Fibroblast of lung (primary cell): ENCODE measurements around the gene TMEM132C. TPM values are rescaled to one million over a fixed set of nuclear protein-coding genes. Genes with fewer than 3 reads are reported as not detected.

Experiments used
- DNase-seq, 2 donors: peaks; one replicate each; pipeline versions ENCODE4 v3.0.0 to v3.0.0-alpha.2; 2010; ENCODE audit warnings: low read depth in 2 of 2
- H2AFZ ChIP-seq: 2 replicates; pipeline ENCODE4 v1.5.1; 2012; ENCODE audit warnings: low read length, control low read depth, inconsistent platforms
- H3K27ac ChIP-seq: 2 replicates; pipeline ENCODE4 v1.5.1; 2011; ENCODE audit warnings: low read length, control low read depth; ENCODE audit not compliant: insufficient read depth
- H3K27me3 ChIP-seq: 2 replicates; pipeline ENCODE4 v1.5.1; 2011; ENCODE audit warnings: mild to moderate bottlenecking, low read length; ENCODE audit not compliant: control insufficient read depth, insufficient read depth
- H3K36me3 ChIP-seq: 2 replicates; pipeline ENCODE4 v1.5.1; 2011; ENCODE audit warnings: low read length; ENCODE audit not compliant: control insufficient read depth, insufficient read depth
- H3K4me1 ChIP-seq: 2 replicates; pipeline ENCODE4 v1.5.1; 2011; ENCODE audit warnings: low read length; ENCODE audit not compliant: control insufficient read depth, insufficient read depth; ENCODE audit errors: extremely low read depth
- H3K4me2 ChIP-seq: 2 replicates; pipeline ENCODE4 v1.5.1; 2011; ENCODE audit warnings: low read length, control low read depth; ENCODE audit not compliant: insufficient read depth; ENCODE audit errors: extremely low read depth
- H3K4me3 ChIP-seq, 4 experiments: fragments of 200-600 bp in 1 of 4; sonication (generic) in 1 of 4; replicated peaks in 1 of 4; 2 replicates each; pipeline ENCODE4 v1.5.1; 2011 to 2016; ENCODE audit warnings: low read length in 4 of 4, low read depth in 3 of 4, mild to moderate bottlenecking in 3 of 4, control low read depth in 2 of 4, inconsistent platforms in 1 of 4, mixed read lengths in 1 of 4; ENCODE audit not compliant: insufficient read depth in 1 of 4; ENCODE audit errors: control extremely low read depth in 1 of 4
- H3K79me2 ChIP-seq: 2 replicates; pipeline ENCODE4 v1.5.1; 2012; ENCODE audit warnings: mild to moderate bottlenecking, low read length, inconsistent platforms; ENCODE audit not compliant: control insufficient read depth, insufficient read depth
- H3K9ac ChIP-seq: 2 replicates; pipeline ENCODE4 v1.5.1; 2011; ENCODE audit warnings: mild to moderate bottlenecking, low read length, control low read depth; ENCODE audit not compliant: insufficient read depth
- H3K9me3 ChIP-seq: 2 replicates; pipeline ENCODE4 v1.5.1; 2012; ENCODE audit warnings: low read depth, low read length; ENCODE audit not compliant: control insufficient read depth, insufficient read depth
- H4K20me1 ChIP-seq: 2 replicates; pipeline ENCODE4 v1.5.1; 2011; ENCODE audit warnings: low read length; ENCODE audit not compliant: control insufficient read depth, insufficient read depth; ENCODE audit errors: extremely low read depth
- EZH2 ChIP-seq: IDR thresholded peaks from 2 replicates; pipeline ENCODE4 v1.5.1; 2012; ENCODE audit warnings: low read length, control low read depth, mild to moderate bottlenecking; ENCODE audit errors: missing control alignments
- polyA plus RNA-seq, 2 donors: library from polyadenylated mRNA; depleted of rRNA in 1 of 2; stranded (reverse) in 1 of 2; unstranded in 1 of 2; fragments of >200 nt; gene quantifications; 2 replicates each; pipeline ENCODE4 v1.2.1, GENCODE V29; 2011 to 2012; ENCODE audit warnings: missing spikeins in 1 of 2
- total RNA-seq: library from RNA; depleted of rRNA; stranded (reverse); fragments of >200 nt; gene quantifications from 2 replicates; pipeline ENCODE4 v1.2.1, GENCODE V29; 2014
- TF ChIP-seq, protein P1 (sequence below), 2 donors: IDR thresholded peaks in 1 of 2; conservative IDR thresholded peaks in 1 of 2; 1 replicate in 1 of 2; 2 replicates in 1 of 2; pipeline ENCODE4 v1.5.1; 2011 to 2012; ENCODE audit warnings: low read length in 2 of 2, control low read depth in 1 of 2, inconsistent platforms in 1 of 2, low read depth in 1 of 2, mild to moderate bottlenecking in 1 of 2

Gene TMEM132C
- total and polyA plus RNA-seq, 2 donors (not counting 1 experiment from before 2014, with no cell fraction given): not detected

DNA sequence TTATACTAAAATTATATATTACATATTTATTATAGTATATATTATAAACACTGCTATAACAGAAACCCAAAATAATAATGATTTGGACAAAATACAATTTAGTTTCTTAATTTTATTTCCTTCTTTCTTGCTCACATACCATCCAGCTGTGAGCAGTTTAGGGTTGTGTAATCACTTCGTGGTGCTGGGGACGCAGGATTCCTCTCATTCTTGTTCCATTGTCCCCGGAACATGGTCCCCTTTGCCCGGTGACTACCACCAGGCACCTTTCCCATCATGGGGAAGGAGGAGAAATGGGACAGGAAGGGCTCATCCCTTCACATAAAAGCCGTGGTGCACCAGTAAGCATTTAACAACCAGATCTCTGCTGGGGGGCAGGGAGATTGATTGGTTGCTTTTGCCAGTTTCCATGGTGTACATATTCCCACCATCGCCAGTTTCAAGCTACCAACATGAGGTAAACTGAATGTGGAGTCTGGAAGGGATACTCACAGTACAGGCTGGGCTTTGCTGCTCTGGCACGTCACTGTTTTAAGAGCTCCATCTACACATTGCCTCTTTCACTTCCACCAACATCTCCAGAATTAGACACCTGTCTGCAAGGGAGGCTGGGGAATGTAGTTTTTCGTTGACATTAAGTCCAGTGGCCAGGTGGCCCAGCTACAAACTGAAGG lies 191.5 kb downstream of the TMEM132C start:
- no peaks in the 10 kb centered on the region for H3K4me1 ChIP-seq
- H3K36me3 ChIP-seq: no peaks in the 10 kb centered on the region
- H3K4me2 ChIP-seq: no peak overlapping the region
- H3K9me3 ChIP-seq: no peaks in the 10 kb centered on the region
- no peak for TF ChIP-seq EZH2
- TF ChIP-seq, protein P1, sequence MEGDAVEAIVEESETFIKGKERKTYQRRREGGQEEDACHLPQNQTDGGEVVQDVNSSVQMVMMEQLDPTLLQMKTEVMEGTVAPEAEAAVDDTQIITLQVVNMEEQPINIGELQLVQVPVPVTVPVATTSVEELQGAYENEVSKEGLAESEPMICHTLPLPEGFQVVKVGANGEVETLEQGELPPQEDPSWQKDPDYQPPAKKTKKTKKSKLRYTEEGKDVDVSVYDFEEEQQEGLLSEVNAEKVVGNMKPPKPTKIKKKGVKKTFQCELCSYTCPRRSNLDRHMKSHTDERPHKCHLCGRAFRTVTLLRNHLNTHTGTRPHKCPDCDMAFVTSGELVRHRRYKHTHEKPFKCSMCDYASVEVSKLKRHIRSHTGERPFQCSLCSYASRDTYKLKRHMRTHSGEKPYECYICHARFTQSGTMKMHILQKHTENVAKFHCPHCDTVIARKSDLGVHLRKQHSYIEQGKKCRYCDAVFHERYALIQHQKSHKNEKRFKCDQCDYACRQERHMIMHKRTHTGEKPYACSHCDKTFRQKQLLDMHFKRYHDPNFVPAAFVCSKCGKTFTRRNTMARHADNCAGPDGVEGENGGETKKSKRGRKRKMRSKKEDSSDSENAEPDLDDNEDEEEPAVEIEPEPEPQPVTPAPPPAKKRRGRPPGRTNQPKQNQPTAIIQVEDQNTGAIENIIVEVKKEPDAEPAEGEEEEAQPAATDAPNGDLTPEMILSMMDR (conservative IDR thresholded peaks at IDR 0.05 in 1 of 2, IDR thresholded peaks at IDR 0.05 in 1 of 2; ENCODE audit: low read depth in 1 of 2, low read length in 2 of 2): no peak
- H3K27me3 ChIP-seq: no peaks in the 10 kb centered on the region
- H3K27ac ChIP-seq: no peak overlapping the region
- H3K4me3 ChIP-seq: no peak overlapping the region
- DNase-seq: no peak
- H2AFZ ChIP-seq: no peak overlapping the region
- H3K79me2 ChIP-seq: no peaks in the 10 kb centered on the region
- no peak overlapping the region for H3K9ac ChIP-seq
- no peaks in the 10 kb centered on the region for H4K20me1 ChIP-seq

DNA sequence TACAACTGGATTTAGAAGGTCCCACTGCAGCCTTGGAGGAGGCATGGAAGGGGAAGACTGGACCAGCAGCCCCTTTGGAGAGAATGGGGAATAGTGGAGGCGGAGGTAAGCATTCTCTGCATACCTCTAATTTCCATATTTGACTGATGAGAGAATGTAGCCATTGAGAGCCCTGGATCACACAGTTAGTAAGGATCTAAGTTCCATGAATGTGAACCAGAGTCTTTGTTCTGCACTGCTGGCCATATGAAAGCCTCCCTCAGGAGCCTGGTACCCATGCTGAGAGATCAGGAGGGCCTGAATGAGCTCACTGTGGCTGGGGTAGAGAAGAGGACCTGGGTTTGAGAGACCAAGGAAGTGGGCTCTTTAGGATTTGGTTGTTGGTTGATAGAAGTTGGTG lies 192.1 kb downstream of the TMEM132C start:
- Histone ChIP-seq H3K4me3 (no peak overlapping the region), H3K4me1 (no peaks in the 10 kb centered on the region)

DNA sequence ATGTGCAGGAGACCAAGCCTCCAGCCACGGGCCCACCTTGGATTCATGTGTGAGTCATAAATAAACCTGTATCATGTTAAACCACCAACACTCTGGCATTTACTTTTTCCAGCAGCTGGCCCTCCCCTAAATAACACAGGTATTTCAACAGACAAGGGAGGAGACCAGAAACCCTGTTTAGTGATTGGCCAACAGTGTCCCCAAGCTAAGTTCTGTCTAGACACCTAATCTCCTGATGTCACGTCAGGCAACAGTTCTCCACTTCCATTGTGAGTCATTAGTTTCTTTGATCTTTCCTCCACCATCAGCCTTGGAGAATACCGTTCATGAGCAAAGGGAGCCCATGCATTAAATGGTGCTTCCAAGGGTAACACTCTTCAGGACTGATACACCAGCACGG lies 196.9 kb downstream of the TMEM132C start:
- H3K9me3 ChIP-seq: no peaks in the 10 kb centered on the region
- no peak overlapping the region for H3K27ac ChIP-seq
- no peak overlapping the region for H3K9ac ChIP-seq
- no peaks in the 10 kb centered on the region for H3K27me3 ChIP-seq
- no peaks in the 10 kb centered on the region for H3K4me1 ChIP-seq
- no peaks in the 10 kb centered on the region for H3K79me2 ChIP-seq
- H3K4me3 ChIP-seq: no peak overlapping the region
- DNase-seq: no peak
- no peak overlapping the region for H2AFZ ChIP-seq
- no peak overlapping the region for H3K4me2 ChIP-seq
- H3K36me3 ChIP-seq: no peaks in the 10 kb centered on the region
- no peaks in the 10 kb centered on the region for H4K20me1 ChIP-seq
- TF ChIP-seq, protein P1 (conservative IDR thresholded peaks at IDR 0.05 in 1 of 2, IDR thresholded peaks at IDR 0.05 in 1 of 2; ENCODE audit: low read depth in 1 of 2, low read length in 2 of 2): no peak
- TF ChIP-seq EZH2: no peak

More for the DNA sequence above, 192.1 kb downstream of the TMEM132C start:
- H3K36me3 ChIP-seq: no peaks in the 10 kb centered on the region
- no peak overlapping the region for H3K9ac ChIP-seq
- no peak for TF ChIP-seq EZH2
- TF ChIP-seq, protein P1 (conservative IDR thresholded peaks at IDR 0.05 in 1 of 2, IDR thresholded peaks at IDR 0.05 in 1 of 2; ENCODE audit: low read depth in 1 of 2, low read length in 2 of 2): no peak
- no peaks in the 10 kb centered on the region for H3K9me3 ChIP-seq
- no peaks in the 10 kb centered on the region for H4K20me1 ChIP-seq
- H3K27me3 ChIP-seq: no peaks in the 10 kb centered on the region
- no peaks in the 10 kb centered on the region for H3K79me2 ChIP-seq
- H2AFZ ChIP-seq: no peak overlapping the region
- H3K27ac ChIP-seq: no peak overlapping the region
- DNase-seq: no peak
- no peak overlapping the region for H3K4me2 ChIP-seq
